NCI-H2227 (cell line): ENCODE data around the gene BANF2.

Experiments used
- DNase-seq: peaks from one replicate; lab custom pipeline; 2025; ENCODE audit not compliant: unreplicated experiment; lab: John Stamatoyannopoulos, UW

Gene BANF2

GRCh38 chr20:17732907-17733521, 33.2 kb downstream of the BANF2 start:
- no peak for DNase-seq

GRCh38 chr20:17733767-17734304, 34.1 kb downstream of the BANF2 start:
- no peak for DNase-seq

GRCh38 chr20:17734374-17734773, 34.6 kb downstream of the BANF2 start:
- no peak for DNase-seq

GRCh38 chr20:17735206-17735804, 35.5 kb downstream of the BANF2 start:
- DNase-seq, result no peak

GRCh38 chr20:17735959-17736621, 36.3 kb downstream of the BANF2 start:
- DNase-seq, result no peak

- no peak for DNase-seq
These were observed 38.4 kb downstream of the BANF2 start for GRCh38 chr20:17738154-17738553.

GRCh38 chr20:17741220-17741619, 41.5 kb downstream of the BANF2 start:
- no peak for DNase-seq

GRCh38 chr20:17742731-17743130, 43.0 kb downstream of the BANF2 start:
- DNase-seq, result no peak

GRCh38 chr20:17743677-17744076, 43.9 kb downstream of the BANF2 start:
- DNase-seq, result no peak

- DNase-seq, result no peak
These were observed 47.7 kb downstream of the BANF2 start for GRCh38 chr20:17747431-17747846.

- DNase-seq, result no peak
These were observed 48.5 kb downstream of the BANF2 start for GRCh38 chr20:17748279-17748678.

- no peak for DNase-seq
These were observed 49.8 kb downstream of the BANF2 start for GRCh38 chr20:17749626-17749977.

- no peak for DNase-seq
These were observed 50.4 kb downstream of the BANF2 start for GRCh38 chr20:17749978-17750721.

GRCh38 chr20:17750722-17751045, 50.9 kb downstream of the BANF2 start:
- no peak for DNase-seq

GRCh38 chr20:17751640-17752039, 51.9 kb downstream of the BANF2 start:
- DNase-seq, result no peak

GRCh38 chr20:17752459-17752858, 52.7 kb downstream of the BANF2 start:
- no peak for DNase-seq

- no peak for DNase-seq
These were observed 53.8 kb downstream of the BANF2 start for GRCh38 chr20:17753516-17753915.

- DNase-seq, result no peak
These were observed 56.8 kb downstream of the BANF2 start for GRCh38 chr20:17756529-17756928.

GRCh38 chr20:17757496-17757895, 57.7 kb downstream of the BANF2 start:
- no peak for DNase-seq

- DNase-seq, result no peak
These were observed 58.2 kb downstream of the BANF2 start for GRCh38 chr20:17758010-17758409.

- no peak for DNase-seq
These were observed 58.7 kb downstream of the BANF2 start for GRCh38 chr20:17758512-17758911.

GRCh38 chr20:17759449-17759848, 59.7 kb downstream of the BANF2 start:
- DNase-seq, result peak; percentile 92
